NCI-H524 treated with DMSO at 0.1 percent for 48 hours (cell line): ENCODE measurements around the gene MRGPRF.

Experiments used
- DNase-seq: peaks from one replicate; lab custom pipeline; 2025; lab: John Stamatoyannopoulos, UW

MRGPRF gene

GRCh38 chr11:69022260-69022659, 9.2 kb upstream of the MRGPRF start:
- DNase-seq: peak; percentile 9

DNA sequence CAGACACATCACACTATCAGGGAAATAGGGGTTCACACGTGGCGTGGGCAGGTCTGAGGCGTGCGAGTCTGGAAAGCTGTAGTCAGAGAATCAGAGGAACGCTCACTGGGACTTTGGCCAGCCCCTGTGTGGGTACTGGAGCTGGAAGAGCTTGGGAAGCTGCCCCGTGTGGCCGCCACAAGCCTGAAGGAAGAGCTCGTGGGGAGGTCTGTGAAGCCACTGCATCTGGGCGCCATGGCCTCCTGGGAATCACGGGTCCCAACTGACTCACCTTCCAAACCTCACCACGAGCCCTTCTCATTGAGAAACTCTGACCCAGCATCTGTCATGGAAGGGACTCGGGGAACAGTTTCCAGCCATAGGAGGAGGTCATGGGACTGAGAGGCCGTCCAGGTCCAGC, 5.9 kb upstream of the MRGPRF start:
- DNase-seq: no peak

DNA sequence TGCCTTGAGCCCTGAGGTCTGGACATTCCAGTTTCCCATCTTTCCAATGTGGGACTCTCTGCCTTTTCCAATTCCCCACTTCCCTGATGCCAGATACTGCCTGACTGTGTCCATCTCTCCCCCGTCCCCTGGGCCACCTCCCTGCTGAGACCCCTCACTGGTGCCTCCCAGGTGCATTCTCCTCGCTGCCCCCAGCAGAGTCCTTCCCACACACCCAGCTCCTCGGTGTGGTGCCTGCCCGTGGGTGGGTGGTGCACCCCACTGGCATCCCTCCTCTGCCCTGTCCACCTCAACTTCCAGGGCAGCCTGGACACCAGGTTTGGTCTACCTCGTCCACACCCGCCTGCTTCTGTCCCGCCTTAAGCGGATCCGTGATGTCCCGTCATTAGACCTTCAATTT, 4.9 kb upstream of the MRGPRF start:
- no peak for DNase-seq

- no peak for DNase-seq
These were observed 2.0 kb upstream of the MRGPRF start for GRCh38 chr11:69014898-69015549.

DNA sequence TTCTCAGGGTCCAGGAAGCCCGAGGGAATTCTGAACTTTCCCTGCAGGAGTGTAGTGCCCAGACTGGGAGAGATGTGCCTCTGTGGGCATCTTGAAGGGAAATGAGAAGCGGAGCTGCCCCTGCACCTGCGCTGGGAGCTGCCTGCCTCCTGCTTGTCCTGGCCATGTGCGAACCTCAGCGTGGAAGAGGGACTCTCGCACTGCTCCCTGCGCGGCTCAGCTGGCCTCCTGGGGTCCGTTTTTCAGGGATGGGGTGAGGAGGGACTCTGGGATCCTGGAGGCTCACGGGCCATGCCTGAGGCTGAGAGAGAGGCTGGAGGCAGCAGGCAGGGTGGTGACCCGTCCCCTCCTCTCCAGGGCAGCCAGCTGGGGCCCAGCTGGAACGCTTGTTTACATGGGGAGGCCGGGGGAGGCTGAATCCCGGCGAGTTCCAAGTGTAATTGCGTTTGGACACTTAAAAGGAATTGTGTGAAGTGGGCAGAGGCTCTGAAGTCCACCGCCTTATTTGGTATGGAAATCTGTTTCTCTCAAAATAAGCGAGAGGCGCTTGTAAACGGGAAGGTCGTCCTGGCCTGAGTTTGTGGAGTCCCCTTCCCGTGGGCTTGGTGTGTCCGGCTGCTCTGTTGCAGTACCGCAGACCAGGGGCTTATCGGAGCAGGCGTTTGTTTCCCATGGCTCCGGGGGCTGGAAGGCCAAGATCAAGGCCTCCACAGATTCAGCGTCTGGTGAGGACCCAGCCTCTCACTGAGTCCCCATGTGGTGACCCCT, 1.2 kb upstream of the MRGPRF start:
- DNase-seq: peak; percentile 41

GRCh38 chr11:69012092-69013008, 696 bp downstream of the MRGPRF start:
- DNase-seq: no peak

DNA sequence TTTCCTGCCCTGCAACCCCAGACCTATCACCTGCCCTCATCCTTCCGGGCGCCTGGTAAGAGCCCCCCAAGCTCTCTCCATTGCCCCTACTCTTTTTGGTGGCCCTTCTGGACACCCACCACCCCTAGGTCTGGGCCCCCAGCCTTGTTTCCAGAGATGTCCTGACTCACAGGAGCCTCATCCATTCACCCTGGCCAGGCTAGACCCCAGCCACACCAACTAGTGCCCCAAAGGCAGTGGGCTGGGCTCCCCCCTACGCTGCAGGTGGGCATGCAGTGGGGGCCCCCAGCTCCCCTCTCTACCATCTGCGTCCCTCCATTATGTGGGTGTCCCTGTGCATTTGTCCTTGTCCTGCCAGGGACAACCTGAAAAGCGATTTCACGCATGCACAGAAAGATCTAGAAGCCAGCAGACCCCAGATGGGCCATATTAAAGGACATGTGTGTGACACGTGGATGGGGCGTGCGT, 1.4 kb downstream of the MRGPRF start:
- DNase-seq: no peak

GRCh38 chr11:69010964-69011623, 2.0 kb downstream of the MRGPRF start:
- no peak for DNase-seq

- DNase-seq: no peak
These were observed 2.6 kb downstream of the MRGPRF start for GRCh38 chr11:69010361-69010891.

GRCh38 chr11:69009441-69010211, 3.4 kb downstream of the MRGPRF start:
- DNase-seq: no peak

- DNase-seq: no peak
These were observed 4.2 kb downstream of the MRGPRF start for GRCh38 chr11:69008737-69009440.

GRCh38 chr11:69007975-69008381, 5.1 kb downstream of the MRGPRF start:
- DNase-seq: no peak

DNA sequence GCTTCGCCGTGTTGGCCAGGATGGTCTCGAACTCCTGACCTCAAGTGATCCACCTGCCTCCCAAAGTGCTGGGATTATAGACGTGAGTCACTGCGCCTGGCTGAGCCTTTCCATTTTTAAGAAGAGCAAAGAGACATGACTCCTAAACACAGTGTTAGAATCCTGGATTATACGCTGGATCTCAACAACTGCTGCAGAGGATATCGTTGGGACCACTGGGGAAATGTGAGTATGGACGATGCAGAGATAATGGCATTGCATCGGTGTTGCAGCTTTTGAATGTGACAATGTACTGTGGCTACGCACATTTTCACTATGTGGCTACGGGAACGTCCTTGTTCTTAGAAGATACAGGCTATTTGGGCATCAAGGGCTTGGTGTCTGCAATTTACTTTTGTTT, 6.2 kb downstream of the MRGPRF start:
- no peak for DNase-seq

DNA sequence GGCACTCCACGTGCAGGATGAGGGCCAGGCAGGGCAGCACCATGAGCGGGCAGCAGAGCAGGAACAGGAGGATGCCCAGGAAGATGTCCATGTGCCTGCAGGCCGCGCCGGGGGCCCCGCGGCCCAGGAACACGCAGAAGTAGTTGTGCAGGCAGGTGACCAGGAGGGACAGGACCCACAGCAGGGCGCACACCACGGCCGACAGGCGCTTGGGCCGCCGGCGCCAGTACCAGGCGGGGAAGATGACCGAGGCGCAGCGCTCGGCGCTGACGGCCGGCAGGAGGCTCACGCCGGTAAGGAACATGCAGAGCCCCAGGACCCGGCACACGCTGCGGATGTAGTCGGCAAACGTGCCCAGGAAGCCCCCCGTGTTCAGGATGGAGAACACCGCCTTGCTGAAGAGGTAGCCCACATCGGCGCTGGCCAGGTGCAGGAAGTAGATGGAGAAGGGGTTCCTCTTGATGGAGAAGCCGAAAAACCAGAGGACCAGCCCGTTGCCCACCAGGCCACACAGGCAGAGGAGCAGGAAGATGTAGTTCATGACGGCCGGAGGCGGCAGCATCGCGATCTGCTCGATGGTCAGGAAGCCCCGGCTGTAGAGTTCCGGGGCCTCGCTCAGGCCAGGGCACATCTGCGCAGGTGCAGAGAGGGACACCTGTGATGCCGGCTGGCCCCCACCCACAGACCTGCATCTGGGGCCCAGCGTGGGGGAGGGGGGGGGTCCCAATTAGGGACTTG, 7.2 kb downstream of the MRGPRF start:
- no peak for DNase-seq

DNA sequence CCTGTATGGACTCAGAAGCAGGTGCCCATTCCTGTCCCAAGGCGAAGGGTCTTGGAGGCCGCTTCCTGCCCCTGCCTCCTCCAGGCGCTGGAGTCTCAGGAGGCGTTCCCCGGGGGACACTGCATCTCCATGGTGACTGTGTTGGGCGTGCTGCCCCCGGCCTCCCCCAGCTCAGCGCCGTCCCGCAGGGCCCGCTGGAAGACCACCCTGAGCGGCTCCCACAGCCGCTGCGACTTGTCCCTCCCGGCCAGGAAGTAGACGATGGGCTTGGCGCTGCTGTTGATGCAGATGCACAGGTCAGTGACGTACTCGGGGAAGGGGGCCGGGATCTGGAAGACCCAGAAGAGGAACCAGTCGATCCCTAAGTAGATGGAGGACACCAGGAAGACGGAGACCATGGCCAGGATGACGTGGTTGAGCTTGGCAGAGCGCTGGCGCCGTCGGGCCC, 7.8 kb downstream of the MRGPRF start:
- no peak for DNase-seq

- DNase-seq: no peak
These were observed 8.4 kb downstream of the MRGPRF start for GRCh38 chr11:69004411-69005182.

- DNase-seq: no peak
These were observed 9.1 kb downstream of the MRGPRF start for GRCh38 chr11:69003866-69004367.

GRCh38 chr11:69003301-69003865, 9.7 kb downstream of the MRGPRF start:
- no peak for DNase-seq
